Retinal pigment epithelial cell (primary cell): ENCODE results near the gene MAP4K4.
A peak's percentile ranks its signal among the peaks of the same experiment; 100 is the strongest.

Source experiments
- DNase-seq: peaks from one replicate; pipeline ENCODE4 v3.0.0-alpha.2; 2010; ENCODE audit warnings: low read depth
- H3K4me3 ChIP-seq: 2 replicates; pipeline ENCODE4 v1.5.1; 2011; ENCODE audit warnings: mild to moderate bottlenecking, low read length, control low read depth, moderate library complexity
- CTCF ChIP-seq: conservative IDR thresholded peaks from 2 replicates; pipeline ENCODE4 v1.5.1; 2011; ENCODE audit warnings: low read depth, low read length, control low read depth, inconsistent platforms

MAP4K4 gene

GRCh38 chr2:101879466-101879865 is 182.0 kb downstream of the MAP4K4 start:
- no peak for DNase-seq
- TF ChIP-seq CTCF: no peak

GRCh38 chr2:101881131-101881530 is 183.6 kb downstream of the MAP4K4 start:
- no peak for DNase-seq
- H3K4me3 ChIP-seq: no peak overlapping the region
- TF ChIP-seq CTCF: no peak

More at GRCh38 chr2:101879466-101879865, 182.0 kb downstream of the MAP4K4 start:
- no peak overlapping the region for H3K4me3 ChIP-seq

GRCh38 chr2:101882769-101883307 is 185.3 kb downstream of the MAP4K4 start:
- no peak for DNase-seq
- H3K4me3 ChIP-seq: no peak overlapping the region
- no peak for TF ChIP-seq CTCF

DNA sequence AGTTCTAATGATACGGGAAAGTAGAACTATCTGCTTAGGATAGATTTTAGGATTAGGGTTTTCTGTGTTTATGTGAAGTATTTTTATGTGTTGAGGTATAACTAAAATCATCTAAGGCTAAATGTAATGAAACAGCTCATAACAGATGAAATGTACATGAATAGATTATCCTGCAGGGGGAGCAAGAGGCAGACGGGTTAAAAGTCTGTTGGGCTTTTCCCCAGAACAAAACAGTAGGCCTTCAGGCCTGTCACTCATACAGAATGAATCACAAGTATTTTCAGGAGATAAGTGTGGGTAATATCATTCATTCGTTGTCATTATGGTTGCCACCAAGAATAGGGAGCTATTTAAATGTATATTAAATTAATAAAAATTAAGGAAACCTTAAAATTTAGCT is 186.4 kb downstream of the MAP4K4 start:
- no peak overlapping the region for H3K4me3 ChIP-seq
- peak; percentile 62 for TF ChIP-seq CTCF
- DNase-seq: peak; percentile 8

GRCh38 chr2:101884423-101884822 is 186.9 kb downstream of the MAP4K4 start:
- DNase-seq: no peak
- H3K4me3 ChIP-seq: no peak overlapping the region
- TF ChIP-seq CTCF: no peak

DNA sequence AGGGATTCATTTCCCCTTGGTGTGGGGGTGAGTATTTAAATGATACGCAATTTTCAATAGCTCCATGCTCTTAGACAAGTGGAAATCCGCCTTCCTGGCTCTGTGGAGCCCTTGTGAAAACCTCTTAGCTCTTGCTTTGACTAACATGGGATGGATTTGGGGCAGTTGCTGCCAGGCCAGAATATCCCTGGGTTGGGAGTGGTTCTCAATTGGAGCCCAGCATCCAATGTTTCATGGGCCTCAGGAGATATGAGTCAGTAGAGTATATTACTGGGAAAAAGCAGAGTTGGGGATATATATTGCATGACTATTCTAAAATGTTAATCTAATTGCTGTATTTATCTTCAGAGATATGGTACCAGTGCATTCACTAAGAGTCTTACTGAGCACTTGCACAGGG is 189.8 kb downstream of the MAP4K4 start:
- DNase-seq: no peak
- no peak overlapping the region for H3K4me3 ChIP-seq
- no peak for TF ChIP-seq CTCF

- no peak for DNase-seq
- no peak for TF ChIP-seq CTCF
- no peak overlapping the region for H3K4me3 ChIP-seq
Observed at GRCh38 chr2:101889460-101890098, 192.1 kb downstream of the MAP4K4 start.
